ENCODE results near the gene TWF2. TPM values are rescaled to one million over a fixed set of nuclear protein-coding genes. Genes with fewer than 3 reads are reported as not detected.

The TWF2 gene
- total RNA-seq, 4 donors from 2014 or later = 50.4 to 129 (median 122) TPM

GRCh38 chr3:52246728-52247408 is 7.9 kb upstream of the TWF2 start:
- TF ChIP-seq, protein P1, sequence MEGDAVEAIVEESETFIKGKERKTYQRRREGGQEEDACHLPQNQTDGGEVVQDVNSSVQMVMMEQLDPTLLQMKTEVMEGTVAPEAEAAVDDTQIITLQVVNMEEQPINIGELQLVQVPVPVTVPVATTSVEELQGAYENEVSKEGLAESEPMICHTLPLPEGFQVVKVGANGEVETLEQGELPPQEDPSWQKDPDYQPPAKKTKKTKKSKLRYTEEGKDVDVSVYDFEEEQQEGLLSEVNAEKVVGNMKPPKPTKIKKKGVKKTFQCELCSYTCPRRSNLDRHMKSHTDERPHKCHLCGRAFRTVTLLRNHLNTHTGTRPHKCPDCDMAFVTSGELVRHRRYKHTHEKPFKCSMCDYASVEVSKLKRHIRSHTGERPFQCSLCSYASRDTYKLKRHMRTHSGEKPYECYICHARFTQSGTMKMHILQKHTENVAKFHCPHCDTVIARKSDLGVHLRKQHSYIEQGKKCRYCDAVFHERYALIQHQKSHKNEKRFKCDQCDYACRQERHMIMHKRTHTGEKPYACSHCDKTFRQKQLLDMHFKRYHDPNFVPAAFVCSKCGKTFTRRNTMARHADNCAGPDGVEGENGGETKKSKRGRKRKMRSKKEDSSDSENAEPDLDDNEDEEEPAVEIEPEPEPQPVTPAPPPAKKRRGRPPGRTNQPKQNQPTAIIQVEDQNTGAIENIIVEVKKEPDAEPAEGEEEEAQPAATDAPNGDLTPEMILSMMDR (IDR thresholded peaks at IDR 0.05; ENCODE audit: low read depth) = no peak

DNA sequence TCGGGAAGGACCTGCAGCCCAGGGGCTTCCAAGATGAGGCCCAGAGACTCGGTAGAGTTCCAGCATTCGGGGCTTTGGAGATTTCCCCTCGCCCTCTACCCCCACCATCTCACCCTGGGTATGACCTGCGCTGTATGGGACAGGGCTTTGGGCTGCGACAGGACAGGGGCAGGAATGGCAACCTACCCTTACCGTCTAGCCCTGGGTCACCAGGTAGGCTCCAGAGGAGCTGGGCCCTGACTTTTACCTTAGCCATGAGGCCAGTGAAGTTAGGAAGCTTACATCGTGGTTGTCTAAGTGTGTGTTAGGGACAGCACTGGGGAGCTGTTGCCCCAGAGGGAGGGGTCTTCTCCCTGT is 7.3 kb upstream of the TWF2 start:
- TF ChIP-seq, protein P1 (IDR thresholded peaks at IDR 0.05; ENCODE audit: low read depth) = no peak

DNA sequence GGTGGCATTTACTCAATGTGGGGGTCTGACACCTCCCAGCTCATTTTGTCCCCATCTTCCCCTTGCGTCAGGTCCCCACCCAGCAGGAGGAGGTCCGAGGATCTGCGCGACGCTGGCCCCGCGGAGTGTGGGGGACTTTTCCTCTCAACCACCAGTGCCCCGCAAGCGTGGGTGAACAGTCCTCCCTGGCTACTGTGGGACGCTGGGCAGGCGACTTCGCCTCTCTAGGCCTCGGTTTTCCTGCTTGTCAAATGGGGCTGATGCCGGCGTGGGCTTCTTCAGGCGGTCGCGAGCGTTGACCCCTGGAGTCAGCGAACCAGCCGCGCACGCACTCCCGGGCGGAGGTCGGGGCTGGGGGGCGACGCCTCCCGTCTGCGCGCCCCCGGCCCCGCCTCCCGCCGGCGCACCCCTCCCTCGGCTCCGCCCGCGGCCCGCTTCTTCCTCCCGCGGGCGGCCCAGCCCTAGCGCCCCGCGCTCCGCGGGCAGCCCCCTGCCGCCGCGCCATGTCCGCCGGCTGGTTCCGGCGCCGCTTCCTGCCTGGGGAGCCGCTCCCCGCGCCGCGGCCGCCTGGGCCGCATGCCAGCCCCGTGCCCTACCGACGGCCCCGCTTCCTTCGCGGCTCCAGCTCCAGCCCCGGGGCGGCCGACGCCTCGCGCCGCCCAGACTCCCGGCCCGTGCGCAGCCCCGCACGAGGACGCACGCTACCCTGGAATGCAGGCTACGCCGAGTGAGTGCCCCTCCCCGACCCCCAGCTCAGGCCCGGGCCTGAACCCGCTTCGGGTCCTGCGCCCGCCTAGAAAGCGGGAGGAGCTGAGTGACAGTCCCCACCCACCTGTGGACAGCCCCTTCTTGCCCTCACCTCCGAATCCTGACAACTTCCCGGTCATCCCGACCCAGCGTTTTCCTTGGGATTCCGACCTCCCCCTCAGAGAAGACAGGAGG is 6.6 kb upstream of the TWF2 start, which contains the start of gene PPM1M:
Gene PPM1M, plus strand, starts transcription at position 438 of the 942 bp plus-strand sequence. Its CDS starts 66 bp downstream, at position 504.
- TF ChIP-seq, protein P1 (IDR thresholded peaks at IDR 0.05; ENCODE audit: low read depth) = no peak

DNA sequence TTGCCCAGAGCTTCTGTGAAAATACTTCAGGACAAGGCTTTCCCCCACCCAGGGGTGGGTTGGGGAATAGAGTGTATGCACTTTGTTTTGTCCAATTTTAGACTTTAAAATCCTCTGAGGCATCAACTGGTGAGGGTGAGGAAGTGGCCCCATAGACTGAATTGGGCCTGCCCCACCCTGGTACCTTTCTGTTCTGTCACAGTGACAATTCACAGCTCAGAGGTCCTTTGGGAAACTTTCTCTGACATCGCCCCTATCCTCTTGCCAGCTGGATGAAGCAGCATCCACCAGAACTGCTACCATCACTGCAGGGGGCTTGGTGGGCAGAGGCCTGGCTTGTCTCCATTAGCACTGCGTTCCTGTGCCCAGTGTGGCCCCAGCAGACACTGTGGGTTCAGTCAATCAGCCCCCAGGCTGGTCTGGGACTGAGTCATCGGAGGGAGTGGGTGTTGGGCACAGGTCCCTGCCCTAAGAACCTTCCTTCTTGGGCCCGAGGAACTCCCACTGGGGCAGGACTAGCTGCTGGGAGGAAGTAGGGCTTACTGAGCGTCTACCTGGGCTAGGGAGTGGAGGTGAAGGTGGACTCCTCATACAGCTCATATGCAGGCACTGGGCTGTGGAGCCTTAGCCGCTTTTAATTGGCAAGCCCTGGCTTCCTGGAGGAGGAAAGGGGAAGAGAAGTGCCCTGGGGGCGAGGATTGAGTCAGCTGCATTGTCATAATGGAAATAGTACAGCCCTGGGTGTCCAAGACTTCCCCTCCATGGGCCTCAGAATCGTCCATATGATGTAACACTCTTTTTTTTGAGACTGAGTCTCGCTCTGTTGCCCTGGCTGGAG is 5.1 kb upstream of the TWF2 start:
- TF ChIP-seq, protein P1 (IDR thresholded peaks at IDR 0.05; ENCODE audit: low read depth) = no peak

DNA sequence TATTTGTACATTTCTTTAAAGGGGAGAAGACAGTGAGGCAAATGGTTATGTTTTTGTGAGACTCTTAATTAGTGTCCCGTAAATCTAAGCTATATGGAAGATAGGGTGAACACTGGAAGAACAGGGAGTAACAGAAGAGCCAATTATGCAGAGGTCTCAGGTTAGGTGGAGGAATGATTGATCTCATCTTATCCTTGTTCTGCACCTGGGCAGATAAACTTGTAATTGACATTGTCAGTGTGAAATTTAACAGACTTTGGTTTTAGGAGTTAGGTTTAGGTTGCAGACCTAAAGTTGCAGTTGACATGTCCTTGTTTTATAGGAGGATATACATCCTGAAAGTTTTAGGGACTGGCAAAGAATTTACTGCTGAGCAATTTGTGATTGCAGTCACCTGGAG is 3.1 kb upstream of the TWF2 start:
- TF ChIP-seq, protein P1 (IDR thresholded peaks at IDR 0.05; ENCODE audit: low read depth) = no peak

DNA sequence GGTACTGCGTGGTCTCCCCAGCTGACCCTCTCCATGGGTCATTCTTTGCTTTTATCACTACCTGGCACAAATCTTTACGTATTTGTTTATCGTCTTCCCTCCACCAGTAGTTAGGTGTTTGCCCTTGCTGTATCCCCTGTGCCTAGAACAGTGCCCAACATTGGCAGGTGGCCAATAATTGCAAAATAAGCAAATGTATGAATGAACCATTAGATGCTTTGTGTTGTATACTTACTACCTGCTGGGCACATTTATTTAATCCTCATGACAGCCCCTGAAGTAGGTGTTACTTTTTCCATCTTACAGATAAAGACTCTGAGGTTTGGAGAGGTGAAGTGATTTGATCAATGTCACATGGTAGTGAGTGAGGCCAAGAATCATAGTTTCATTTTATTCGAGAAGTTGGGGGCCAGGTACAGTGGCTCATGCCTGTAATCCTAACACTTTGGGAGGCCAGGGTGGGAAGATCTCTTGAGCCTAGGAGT is 2.0 kb upstream of the TWF2 start:
- TF ChIP-seq, protein P1 (IDR thresholded peaks at IDR 0.05; ENCODE audit: low read depth) = no peak
